CD4-positive, alpha-beta T cell treated with Interleukin-15 for 1 hour (primary cell): Measurements from ENCODE around the gene CD300LD.
"Not testable (repeated sequence)": the region's sequence is repeated elsewhere in the genome, so short reads cannot be mapped to it uniquely, and the experiment has no call there.

Experiments
- DNase-seq: peaks from one replicate; pipeline ENCODE4 v3.0.0-alpha.2; 2020

CD300LD gene

GRCh38 chr17:74605361-74605760, 13.3 kb upstream of the CD300LD start:
- DNase-seq: no peak

GRCh38 chr17:74604761-74605160, 12.7 kb upstream of the CD300LD start:
- DNase-seq: no peak

- DNase-seq: no peak
Measured at GRCh38 chr17:74604200-74604599, 12.1 kb upstream of the CD300LD start.

GRCh38 chr17:74603746-74604145, 11.7 kb upstream of the CD300LD start:
- no peak for DNase-seq

- no peak for DNase-seq
Measured at GRCh38 chr17:74603037-74603635, 11.1 kb upstream of the CD300LD start.

- peak; percentile 36 for DNase-seq
Measured at GRCh38 chr17:74601944-74602572, 10.0 kb upstream of the CD300LD start.

GRCh38 chr17:74599448-74599939, 7.4 kb upstream of the CD300LD start:
- DNase-seq: no peak

- peak; percentile 34 for DNase-seq
Measured at GRCh38 chr17:74599023-74599399, 6.9 kb upstream of the CD300LD start.

- no peak for DNase-seq
Measured at GRCh38 chr17:74598346-74599022, 6.4 kb upstream of the CD300LD start.

- no peak for DNase-seq
Measured at GRCh38 chr17:74597069-74597790, 5.1 kb upstream of the CD300LD start.

- no peak for DNase-seq
Measured at GRCh38 chr17:74595037-74595750, 3.1 kb upstream of the CD300LD start.

GRCh38 chr17:74591503-74591902, 580 bp downstream of the CD300LD start:
- no peak for DNase-seq

- DNase-seq: no peak
Measured at GRCh38 chr17:74585711-74586110, 6.4 kb downstream of the CD300LD start.

GRCh38 chr17:74584292-74585060, 7.6 kb downstream of the CD300LD start:
- DNase-seq: no peak

- DNase-seq: no peak
Measured at GRCh38 chr17:74582633-74583032, 9.4 kb downstream of the CD300LD start.

- no peak for DNase-seq
Measured at GRCh38 chr17:74579900-74580299, 12.2 kb downstream of the CD300LD start.

GRCh38 chr17:74578979-74579378, 13.1 kb downstream of the CD300LD start:
- DNase-seq: no peak

GRCh38 chr17:74574489-74575142, 17.5 kb downstream of the CD300LD start:
- DNase-seq: no peak

GRCh38 chr17:74573635-74574034, 18.4 kb downstream of the CD300LD start:
- DNase-seq: not testable (repeated sequence)

- DNase-seq: no peak
Measured at GRCh38 chr17:74573169-74573568, 18.9 kb downstream of the CD300LD start.

GRCh38 chr17:74571621-74572270, 20.3 kb downstream of the CD300LD start:
- no peak for DNase-seq
